ENCODE measurements around the gene ADK.
"Not testable (repeated sequence)": the region's sequence is repeated elsewhere in the genome, so short reads cannot be mapped to it uniquely, and the experiment has no call there.

Gene ADK

DNA sequence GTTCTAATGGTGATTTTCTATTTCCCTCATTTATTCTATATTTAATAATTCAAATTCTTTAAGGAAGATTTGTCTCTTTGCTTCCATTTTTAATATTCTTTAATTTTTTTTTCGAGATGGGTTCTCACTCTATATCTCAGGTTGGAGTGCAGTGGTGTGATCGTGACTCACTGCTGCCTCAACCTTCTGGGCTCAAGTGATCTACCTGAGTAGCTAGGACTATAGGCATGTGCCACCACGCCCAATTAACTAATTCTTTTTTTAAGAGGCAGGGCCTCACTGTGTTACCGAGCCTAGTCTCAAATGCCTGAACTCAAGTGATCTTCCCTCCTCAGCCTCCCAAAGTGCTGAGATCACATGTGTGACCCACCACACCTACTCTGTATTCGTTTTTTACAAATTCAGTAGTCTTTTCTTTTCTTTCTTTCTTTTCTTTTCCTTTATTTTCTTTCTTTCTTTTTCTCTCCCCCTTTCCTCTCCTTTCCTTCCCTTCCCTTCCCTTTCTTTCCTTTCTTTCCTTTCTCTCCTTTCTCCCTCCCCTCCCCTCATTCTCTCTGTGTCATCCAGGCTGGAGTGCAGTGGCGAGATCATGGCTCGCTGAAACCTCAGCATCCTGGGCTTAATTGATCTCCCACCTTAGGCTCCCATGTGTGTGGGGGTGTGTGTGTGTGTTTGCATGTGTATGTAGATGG lies 323.1 kb downstream of the ADK start:
- Histone ChIP-seq H3K27me3 (ENCODE audit: insufficient read depth, poor library complexity, severe bottlenecking) (no peaks in the 10 kb centered on the region), H3K27ac (replicated peaks) (no peak overlapping the region), H3K4me3 (replicated peaks; ENCODE audit: insufficient read depth, low read length) (no peak overlapping the region)
- no peak for DNase-seq (ENCODE audit: low read depth in 1 of 2, low spot score in 1 of 2)
- no peak for TF ChIP-seq POLR2AphosphoS5 (IDR thresholded peaks at IDR 0.05; ENCODE audit: low read depth)
- no peak for TF ChIP-seq REST (IDR thresholded peaks at IDR 0.05; ENCODE audit: insufficient replicate concordance, low read depth)
- TF ChIP-seq CTCF (IDR thresholded peaks at IDR 0.05; ENCODE audit: insufficient read depth, low read length) = no peak
- TF ChIP-seq SPI1 (IDR thresholded peaks at IDR 0.05; ENCODE audit: borderline replicate concordance, low read depth) = no peak
- TF ChIP-seq GABPA (IDR thresholded peaks at IDR 0.05; ENCODE audit: low read depth) = no peak

- H3K27ac ChIP-seq (replicated peaks); H3K27me3 ChIP-seq (ENCODE audit: insufficient read depth, poor library complexity, severe bottlenecking); H3K4me3 ChIP-seq (replicated peaks; ENCODE audit: insufficient read depth, low read length); DNase-seq (ENCODE audit: low read depth in 1 of 2, low spot score in 1 of 2): not testable (repeated sequence)
Observed at GRCh38 chr10:74476162-74476706, 325.2 kb downstream of the ADK start.

DNA sequence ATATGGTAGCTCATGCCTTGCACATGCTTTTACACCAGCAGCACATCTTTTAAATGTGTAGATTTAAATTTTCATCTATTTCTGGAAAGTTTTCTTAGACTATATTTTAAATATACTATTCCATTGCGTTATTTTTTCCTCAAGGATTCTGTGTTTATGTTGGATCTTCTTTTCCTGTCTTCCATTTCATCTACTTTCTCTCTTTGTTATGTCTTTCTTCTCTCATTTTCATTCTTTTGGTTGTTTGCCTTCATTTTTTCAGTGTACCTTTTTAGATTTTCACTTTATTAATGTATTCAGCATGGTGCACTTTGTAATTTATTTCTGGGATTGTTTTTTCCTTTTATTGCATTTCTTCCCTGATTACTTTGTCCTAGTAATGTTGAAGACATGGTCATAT lies 329.8 kb downstream of the ADK start:
- Histone ChIP-seq H3K4me3 (replicated peaks; ENCODE audit: insufficient read depth, low read length) (no peak overlapping the region), H3K27ac (replicated peaks) (no peak overlapping the region), H3K27me3 (ENCODE audit: insufficient read depth, poor library complexity, severe bottlenecking) (no peaks in the 10 kb centered on the region)
- no peak for DNase-seq (ENCODE audit: low read depth in 1 of 2, low spot score in 1 of 2)
- TF ChIP-seq REST (IDR thresholded peaks at IDR 0.05; ENCODE audit: insufficient replicate concordance, low read depth) = no peak
- TF ChIP-seq POLR2AphosphoS5 (IDR thresholded peaks at IDR 0.05; ENCODE audit: low read depth) = no peak
- TF ChIP-seq SPI1 (IDR thresholded peaks at IDR 0.05; ENCODE audit: borderline replicate concordance, low read depth) = no peak
- TF ChIP-seq GABPA (IDR thresholded peaks at IDR 0.05; ENCODE audit: low read depth) = no peak
- TF ChIP-seq CTCF (IDR thresholded peaks at IDR 0.05; ENCODE audit: insufficient read depth, low read length) = no peak

DNA sequence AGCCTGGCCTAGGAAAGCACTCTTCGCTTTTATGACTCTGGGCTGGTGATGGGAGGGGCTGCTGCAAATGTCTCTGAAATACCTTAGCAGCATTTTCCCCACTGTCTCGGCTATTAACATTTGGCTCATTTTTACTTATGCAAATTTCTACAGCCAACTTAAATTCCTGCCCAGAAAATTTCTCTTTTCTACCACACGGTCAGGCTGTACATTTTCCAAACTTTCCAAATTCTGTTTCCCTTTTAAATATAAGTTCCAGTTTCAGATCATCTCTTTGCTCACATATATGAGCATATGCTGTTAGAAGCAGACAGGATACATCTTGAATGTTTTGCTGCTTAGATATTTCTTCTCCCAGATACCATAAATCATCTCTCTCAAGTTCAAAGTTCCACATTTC lies 332.3 kb downstream of the ADK start:
- H3K27me3 ChIP-seq (ENCODE audit: insufficient read depth, poor library complexity, severe bottlenecking) = no peaks in the 10 kb centered on the region
- no peak overlapping the region for H3K4me3 ChIP-seq (replicated peaks; ENCODE audit: insufficient read depth, low read length)
- DNase-seq (ENCODE audit: low read depth in 1 of 2, low spot score in 1 of 2) = no peak
- no peak overlapping the region for H3K27ac ChIP-seq (replicated peaks)
- TF ChIP-seq CTCF (IDR thresholded peaks at IDR 0.05; ENCODE audit: insufficient read depth, low read length) (no peak), GABPA (IDR thresholded peaks at IDR 0.05; ENCODE audit: low read depth) (no peak), SPI1 (IDR thresholded peaks at IDR 0.05; ENCODE audit: borderline replicate concordance, low read depth) (no peak), REST (IDR thresholded peaks at IDR 0.05; ENCODE audit: insufficient replicate concordance, low read depth) (no peak), POLR2AphosphoS5 (IDR thresholded peaks at IDR 0.05; ENCODE audit: low read depth) (no peak)

Measured in HL-60 (cell line).